H1 (cell line): ENCODE measurements around the gene POP7. TPM values are rescaled to one million over a fixed set of nuclear protein-coding genes. Genes with fewer than 3 reads are reported as not detected.

ENCODE experiments used
- CTCF ChIA-PET: fragments of 300-600 bp; sonication (Branson Sonifier 250); formaldehyde crosslinking; loops from one replicate; lab custom pipeline; 2021; ENCODE audit not compliant: partially characterized antibody; lab: Charles Lee
- POLR2A ChIA-PET: fragments of 300-600 bp; sonication (Branson Sonifier 250); formaldehyde crosslinking; loops from one replicate; lab custom pipeline; 2021; ENCODE audit warnings: inconsistent platforms; ENCODE audit not compliant: partially characterized antibody; lab: Charles Lee
- DNase-seq, 2 experiments: peaks; one replicate each; pipeline versions ENCODE4 v3.0.0 to v3.0.0-alpha.2; 2010 to 2022; ENCODE audit warnings: low spot score in 2 of 2, low read depth in 1 of 2, mixed read lengths in 1 of 2
- FAIRE-seq: peaks from 2 replicates; lab custom pipeline; 2011; peaks lifted over from hg19 to GRCh38; lab: Jason Lieb, UNC
- H2AFZ ChIP-seq: 2 replicates; pipeline ENCODE4 v1.8.1; 2012; ENCODE audit warnings: low read length, inconsistent platforms
- H2AK5ac ChIP-seq: 2 replicates; pipeline ENCODE4 v1.6.1; 2013; ENCODE audit warnings: low read depth, low read length
- H2BK120ac ChIP-seq: replicated peaks from 2 replicates; pipeline ENCODE3; 2013; ENCODE audit warnings: low read depth, low read length, inconsistent platforms
- H2BK12ac ChIP-seq: 2 replicates; pipeline ENCODE4 v1.6.1; 2013; ENCODE audit warnings: low read depth, low read length
- H2BK15ac ChIP-seq: 2 replicates; pipeline ENCODE4 v1.6.1; 2013; ENCODE audit warnings: low read length
- H2BK20ac ChIP-seq: 2 replicates; pipeline ENCODE4 v1.6.1; 2013; ENCODE audit warnings: low read length
- H2BK5ac ChIP-seq: 2 replicates; pipeline ENCODE4 v1.6.1; 2013; ENCODE audit warnings: low read depth, low read length
- H3K14ac ChIP-seq: 2 replicates; pipeline ENCODE4 v1.6.1; 2013; ENCODE audit warnings: inconsistent platforms; ENCODE audit not compliant: insufficient read length
- H3K18ac ChIP-seq: 2 replicates; pipeline ENCODE4 v1.6.1; 2013; ENCODE audit warnings: low read length; ENCODE audit errors: extremely low read depth
- H3K23ac ChIP-seq: 2 replicates; pipeline ENCODE4 v1.6.1; 2013; ENCODE audit warnings: inconsistent platforms; ENCODE audit not compliant: insufficient read length
- H3K23me2 ChIP-seq: 2 replicates; pipeline ENCODE4 v1.6.1; 2013; ENCODE audit warnings: low read depth, low read length
- H3K27ac ChIP-seq: 2 replicates; pipeline ENCODE4 v1.6.1; 2011; ENCODE audit warnings: low read depth, low read length, inconsistent platforms
- H3K27me3 ChIP-seq, 4 experiments: replicated peaks in 1 of 4; 1 replicate in 1 of 4; 2 replicates in 3 of 4; pipeline versions ENCODE4 v1.6.1 to v1.8.1; 2011 to 2013; ENCODE audit warnings: low read length in 3 of 4, mild to moderate bottlenecking in 3 of 4, inconsistent platforms in 2 of 4, mixed read lengths in 2 of 4, moderate library complexity in 1 of 4; ENCODE audit not compliant: control insufficient read depth in 3 of 4, insufficient read depth in 3 of 4; ENCODE audit errors: extremely low read depth in 1 of 4
- H3K36me3 ChIP-seq, 4 experiments: 2 replicates each; pipeline versions ENCODE4 v1.6.1 to v1.8.1; 2011 to 2013; ENCODE audit warnings: mild to moderate bottlenecking in 4 of 4, low read length in 3 of 4, moderate library complexity in 2 of 4, control low read depth in 1 of 4, inconsistent platforms in 1 of 4; ENCODE audit not compliant: insufficient read depth in 4 of 4, control insufficient read depth in 2 of 4
- H3K4ac ChIP-seq: replicated peaks from 2 replicates; pipeline ENCODE3; 2013; ENCODE audit warnings: low read length, low read depth, mixed read lengths, inconsistent platforms; ENCODE audit not compliant: insufficient read length
- H3K4me1 ChIP-seq, 4 experiments: replicated peaks in 1 of 4; 1 replicate in 1 of 4; 2 replicates in 3 of 4; pipeline versions ENCODE4 v1.6.1 to v1.8.1; 2011 to 2013; ENCODE audit warnings: low read length in 3 of 4, inconsistent platforms in 2 of 4, mixed read lengths in 1 of 4; ENCODE audit not compliant: insufficient read depth in 4 of 4, control insufficient read depth in 3 of 4
- H3K4me2 ChIP-seq, 2 experiments: 2 replicates each; pipeline versions ENCODE4 v1.6.1 to v1.8.1; 2011 to 2013; ENCODE audit warnings: low read depth in 2 of 2, low read length in 2 of 2, control low read depth in 1 of 2, inconsistent platforms in 1 of 2, mild to moderate bottlenecking in 1 of 2; ENCODE audit not compliant: insufficient read depth in 1 of 2
- H3K4me3 ChIP-seq, 4 experiments: fragments of 200-600, 300-600 bp in 1 of 4; sonication (generic), shearing (Covaris generic), sonication (Bioruptor Twin) in 1 of 4; 2 replicates each; pipeline versions ENCODE4 v1.5.1 to v1.8.1; 2011 to 2016; ENCODE audit warnings: low read length in 4 of 4, low read depth in 3 of 4, control low read depth in 2 of 4, inconsistent platforms in 2 of 4, mild to moderate bottlenecking in 2 of 4, mixed read lengths in 1 of 4, moderate library complexity in 1 of 4; ENCODE audit not compliant: insufficient read depth in 2 of 4; ENCODE audit errors: extremely low read depth in 1 of 4
- H3K56ac ChIP-seq: replicated peaks from 2 replicates; pipeline ENCODE3; 2013; ENCODE audit warnings: low read depth, mild to moderate bottlenecking, mixed read lengths, low read length, inconsistent platforms; ENCODE audit not compliant: insufficient read length
- H3K79me1 ChIP-seq: 2 replicates; pipeline ENCODE4 v1.6.1; 2013; ENCODE audit warnings: low read depth, low read length, control low read depth
- H3K79me2 ChIP-seq, 2 experiments: 2 replicates each; pipeline versions ENCODE4 v1.6.1 to v1.8.1; 2012 to 2013; ENCODE audit warnings: low read length in 2 of 2, mild to moderate bottlenecking in 2 of 2, inconsistent platforms in 1 of 2; ENCODE audit not compliant: insufficient read depth in 2 of 2, control insufficient read depth in 1 of 2
- H3K9ac ChIP-seq, 4 experiments: replicated peaks in 1 of 4; 1 replicate in 1 of 4; 2 replicates in 3 of 4; pipeline versions ENCODE4 v1.6.1 to v1.8.1; 2011 to 2013; ENCODE audit warnings: low read depth in 3 of 4, low read length in 3 of 4, control low read depth in 2 of 4, mild to moderate bottlenecking in 2 of 4, moderate library complexity in 2 of 4, inconsistent platforms in 1 of 4; ENCODE audit errors: extremely low read depth in 1 of 4
- H3K9me3 ChIP-seq, 2 experiments: 2 replicates each; pipeline versions ENCODE4 v1.6.1 to v1.8.1; 2012 to 2013; ENCODE audit warnings: mild to moderate bottlenecking in 2 of 2, moderate library complexity in 2 of 2, control low read depth in 1 of 2, inconsistent platforms in 1 of 2, low read depth in 1 of 2, low read length in 1 of 2, mixed read lengths in 1 of 2; ENCODE audit not compliant: insufficient read depth in 2 of 2
- H4K20me1 ChIP-seq, 2 experiments: replicated peaks in 1 of 2; 2 replicates each; pipeline versions ENCODE3 to v1.8.1; 2011 to 2013; ENCODE audit warnings: inconsistent platforms in 2 of 2, low read length in 2 of 2, mild to moderate bottlenecking in 1 of 2; ENCODE audit not compliant: insufficient read depth in 2 of 2, control insufficient read depth in 1 of 2
- H4K5ac ChIP-seq: 2 replicates; pipeline ENCODE4 v1.6.1; 2013; ENCODE audit warnings: low read length, low read depth, mixed read lengths, inconsistent platforms; ENCODE audit not compliant: insufficient read length
- H4K8ac ChIP-seq: 2 replicates; pipeline ENCODE4 v1.8.0; 2013; ENCODE audit warnings: mild to moderate bottlenecking, moderate library complexity, low read length, inconsistent platforms; ENCODE audit not compliant: insufficient read depth; ENCODE audit errors: extremely low read depth
- H4K91ac ChIP-seq: replicated peaks from 2 replicates; pipeline ENCODE3; 2013; ENCODE audit warnings: low read length, mixed read lengths, inconsistent platforms; ENCODE audit not compliant: insufficient read length
- GTF2F1 ChIP-seq: IDR thresholded peaks from 2 replicates; pipeline ENCODE4 v1.6.1; 2012; ENCODE audit warnings: low read depth, low read length, improper control_type of control experiment, borderline replicate concordance
- WGBS, 2 experiments: shearing (Covaris generic) in 1 of 2; methylation state at CpG; one replicate each; pipeline versions ENCODE4 v1.1.6 to v1.1.7; 2013 to 2015; ENCODE audit warnings: low lambda C conversion rate in 2 of 2, mixed read lengths in 2 of 2, inconsistent platforms in 1 of 2, low coverage in 1 of 2, missing lambda C conversion rate in 1 of 2; ENCODE audit not compliant: insufficient replicate concordance in 2 of 2, insufficient coverage in 1 of 2, insufficient read length in 1 of 2; ENCODE audit errors: extremely low coverage in 1 of 2, missing lambda C conversion rate in 1 of 2; 5-methylcytosine and 5-hydroxymethylcytosine counted together
- polyA plus RNA-seq, 7 experiments: library from polyadenylated mRNA; depleted of rRNA in 3 of 7; stranded (reverse) in 5 of 7; unstranded in 2 of 7; fragments of >200 nt in 5 of 7; fragments of 200-250 nt in 2 of 7; gene quantifications; 1 replicate in 5 of 7; 2 replicates in 1 of 7; 4 replicates in 1 of 7; pipeline versions ENCODE4 v1.2.1 to v1.2.3, GENCODE V29; 2011 to 2013; ENCODE audit warnings: missing spikeins in 2 of 7, mixed read lengths in 2 of 7
- total RNA-seq: library from RNA; stranded (reverse); fragmentation: NEBNext Ultra II Directional; extraction: Animal tissue kit (Norgen Biotek cat#: 25700); gene quantifications from 2 replicates; pipeline ENCODE4 v1.2.1, GENCODE V29; 2021

The POP7 gene
- total and polyA plus RNA-seq, 2 of the 8 experiments (the other 6 are each of a cell fraction or from before 2014, with no cell fraction given) = 92.5 to 135 TPM

GRCh38 chr7:100710452-100710851 is 4.5 kb downstream of the POP7 start:
- ChIA-PET POLR2A (interaction anchor here (1.0 to 1.3 kb wide), 3 partner anchors 11 to 165 kb away, joined by 3 to 6 read pairs (median 4); partner anchors contain the start of gene SRRT), CTCF (interaction anchor here (0.6 to 16.9 kb wide), 5 partner anchors 11 to 234 kb away, joined by 3 to 254 read pairs (median 4); partner anchors contain the start of genes EPO and GIGYF1)
- Histone ChIP-seq H2BK20ac (no peak overlapping the region), H3K79me1 (peaks cover 3% of the 10 kb centered on the region), H4K5ac (no peak overlapping the region), H3K4ac (no peak overlapping the region), H2BK12ac (no peak overlapping the region), H3K27ac (no peak overlapping the region), H3K79me2 (peaks cover 0 to 16% of the 10 kb centered on the region in 2 experiments; a peak in 3 of 4 replicates), H3K4me2 (no peak overlapping the region), H3K14ac (no peak overlapping the region), H2AK5ac (no peak overlapping the region), H2BK15ac (no peak overlapping the region), H3K27me3 (no peaks in the 10 kb centered on the region), H3K36me3 (peaks cover 0 to 6% (median 4%) of the 10 kb centered on the region in 4 experiments; a peak in 5 of 8 replicates), H3K9me3 (no peaks in the 10 kb centered on the region), H3K9ac (no peak overlapping the region), H4K8ac (no peak overlapping the region), H4K20me1 (peaks cover 2% of the 10 kb centered on the region in 2 experiments), H2BK120ac (no peak overlapping the region), H3K4me1 (peaks cover 0 to 8% (median 2%) of the 10 kb centered on the region in 4 experiments; a peak in 3 of 7 replicates), H3K56ac (no peak overlapping the region), H2BK5ac (no peak overlapping the region), H3K23me2 (peaks cover 7% of the 10 kb centered on the region; the same call in 1 of the 2 replicates), H2AFZ (no peak overlapping the region), H4K91ac (no peak overlapping the region), H3K23ac (no peak overlapping the region), H3K18ac (no peak overlapping the region), H3K4me3 (no peak overlapping the region)
- FAIRE-seq (no peak), DNase-seq (no peak)
- 81% methylated on average over 4 of the region's 4 CpGs; no CpG with 5 or more reads in 1 of the 2 experiments for WGBS, 2 experiments
- no peak for TF ChIP-seq GTF2F1
